GM12878 (cell line): ENCODE measurements around the gene FSIP1. TPM values are rescaled to one million over a fixed set of nuclear protein-coding genes. Genes with fewer than 3 reads are reported as not detected.

Source experiments
- ATAC-seq: fragments of 200-7000 bp; cut with Tn5 transposase; 3 replicates; pipeline ENCODE4 v1.9.1; 2020; ENCODE audit warnings: mild to moderate bottlenecking, moderate library complexity
- BruUV-seq: library from RNA; stranded (reverse); fragments of 400-500 nt; replicated peaks from 2 replicates; lab custom pipeline; 2021; lab: Mats Ljungman, UMichigan
- CTCF ChIA-PET: fragments of 300-600 bp; sonication (Branson Sonifier 250); formaldehyde crosslinking; extraction: SDS; loops from one replicate; lab custom pipeline; 2021; ENCODE audit warnings: inconsistent platforms; lab: Yijun Ruan, JAX
- POLR2A ChIA-PET: fragments of 350-600 bp; formaldehyde crosslinking; extraction: SDS; loops from one replicate; lab custom pipeline; 2021; ENCODE audit warnings: inconsistent platforms; lab: Charles Lee
- RAD21 ChIA-PET: fragments of 300-600 bp; sonication (Branson Sonifier 250); formaldehyde crosslinking; loops from one replicate; lab custom pipeline; 2023; ENCODE audit warnings: antibody characterized with exemption; ENCODE audit not compliant: unreplicated experiment; lab: Charles Lee
- SMC1A ChIA-PET: fragments of 300-600 bp; sonication (Branson Sonifier 250); formaldehyde crosslinking; loops from one replicate; lab custom pipeline; 2023; ENCODE audit not compliant: unreplicated experiment, uncharacterized antibody; lab: Charles Lee
- DNase-seq: peaks from one replicate; pipeline ENCODE4 v3.0.0-alpha.2; 2011; ENCODE audit warnings: low read depth, low spot score
- FAIRE-seq: peaks from 3 replicates; lab custom pipeline; 2011; peaks lifted over from hg19 to GRCh38; lab: Jason Lieb, UNC
- H2AFZ ChIP-seq: 2 replicates; pipeline ENCODE4 v1.6.0; 2011; ENCODE audit warnings: low read depth, low read length, control low read depth; ENCODE audit not compliant: control insufficient read depth
- H3K27ac ChIP-seq: 2 replicates; pipeline ENCODE4 v1.5.1; 2011; ENCODE audit warnings: control low read depth; ENCODE audit not compliant: control insufficient read depth, insufficient read depth
- H3K27me3 ChIP-seq, 2 experiments: replicated peaks in 1 of 2; 2 replicates each; pipeline versions ENCODE4 v1.6.0 to v1.6.1; 2011; ENCODE audit warnings: low read length in 1 of 2; ENCODE audit not compliant: control insufficient read depth in 2 of 2, insufficient read depth in 2 of 2
- H3K36me3 ChIP-seq, 2 experiments: 2 replicates each; pipeline ENCODE4 v1.5.1; 2011; ENCODE audit warnings: low read length in 1 of 2; ENCODE audit not compliant: control insufficient read depth in 2 of 2, insufficient read depth in 2 of 2
- H3K4me1 ChIP-seq: 2 replicates; pipeline ENCODE4 v1.6.1; 2011; ENCODE audit warnings: mild to moderate bottlenecking, low read length, moderate library complexity, mixed read lengths; ENCODE audit not compliant: control insufficient read depth, insufficient read depth
- H3K4me2 ChIP-seq: 2 replicates; pipeline ENCODE4 v1.6.0; 2011; ENCODE audit warnings: control low read depth; ENCODE audit not compliant: control insufficient read depth, insufficient read depth
- H3K4me3 ChIP-seq: fragments of 200-600 bp; sonication (generic); 2 replicates; pipeline ENCODE4 v1.5.1; 2016
- H3K79me2 ChIP-seq: 2 replicates; pipeline ENCODE4 v1.6.0; 2011; ENCODE audit warnings: low read length; ENCODE audit not compliant: control insufficient read depth, insufficient read depth
- H3K9ac ChIP-seq: 2 replicates; pipeline ENCODE4 v1.8.0; 2011; ENCODE audit warnings: low read length, control low read depth, mixed read lengths; ENCODE audit not compliant: control insufficient read depth, insufficient read depth
- H3K9me3 ChIP-seq: replicated peaks from 3 replicates; pipeline ENCODE4 v1.5.1; 2011; ENCODE audit warnings: mild to moderate bottlenecking, low read length; ENCODE audit not compliant: control insufficient read depth, insufficient read depth
- H4K20me1 ChIP-seq: 2 replicates; pipeline ENCODE4 v1.6.0; 2011; ENCODE audit not compliant: control insufficient read depth, insufficient read depth
- CHD1 ChIP-seq: IDR thresholded peaks from 2 replicates; pipeline ENCODE4 v1.6.1; 2012; ENCODE audit warnings: low read depth, low read length, improper control_type of control experiment
- PML ChIP-seq: IDR thresholded peaks from 2 replicates; pipeline ENCODE4 v1.6.1; 2012; ENCODE audit warnings: low read length, inconsistent platforms
- POLR2AphosphoS5 ChIP-seq: IDR thresholded peaks from 2 replicates; pipeline ENCODE4 v1.6.1; 2011; ENCODE audit warnings: mild to moderate bottlenecking, low read length, inconsistent platforms
- RBBP5 ChIP-seq: fragments of 200-600 bp; sonication (generic); conservative IDR thresholded peaks from 2 replicates; pipeline ENCODE4 v1.6.1; 2016
- TCF12 ChIP-seq: IDR thresholded peaks from 2 replicates; pipeline ENCODE4 v1.6.1; 2011; ENCODE audit warnings: low read depth, mild to moderate bottlenecking, low read length
- ZNF274 ChIP-seq: IDR thresholded peaks from one replicate; pipeline ENCODE4 v1.8.0; 2011; ENCODE audit not compliant: insufficient read length, insufficient read depth
- WGBS: methylation state at CpG from one replicate; pipeline ENCODE4 v1.1.6; 2016; ENCODE audit warnings: low lambda C conversion rate; ENCODE audit not compliant: insufficient replicate concordance, insufficient coverage; ENCODE audit errors: missing lambda C conversion rate; 5-methylcytosine and 5-hydroxymethylcytosine counted together
- in situ Hi-C: fragments of 300-500 bp; cut with MboI; formaldehyde crosslinking; loops from 9 replicates; pipeline ENCODE4 v1.14.3; 2018; ENCODE audit warnings: mixed read lengths
- intact Hi-C: fragments of 100-400 bp; cut with micrococcal nuclease; formaldehyde crosslinking; loops from one replicate; pipeline ENCODE4 v1.14.2; 2022; ENCODE audit not compliant: unreplicated experiment
- polyA plus RNA-seq, 11 experiments: library from polyadenylated mRNA; depleted of rRNA in 4 of 11; unstranded in 6 of 11; stranded (reverse) in 5 of 11; fragments of >200 nt; fragmentation: Nextera tagmentation in 4 of 11; fragmentation: Illumina TruSeq in 1 of 11; extraction: Ambion mirVana in 4 of 11; extraction: Trizol in 1 of 11; gene quantifications; 1 replicate in 1 of 11; 2 replicates in 10 of 11; pipeline versions ENCODE4 v1.2.1 to v1.2.3, GENCODE V29; 2011 to 2016; ENCODE audit warnings: inconsistent platforms in 2 of 11, missing spikeins in 2 of 11, low read depth in 1 of 11
- total RNA-seq, 4 experiments: library from RNA; depleted of rRNA in 3 of 4; stranded (reverse); fragments of >200 nt in 3 of 4; fragmentation: Illumina TruSeq in 1 of 4; extraction: Trizol in 1 of 4; gene quantifications; 2 replicates each; pipeline versions ENCODE4 v1.2.1 to v1.2.3, GENCODE V29; 2013 to 2021

FSIP1 gene
- total and polyA plus RNA-seq, 10 of the 15 experiments (the other 5 are each of a cell fraction or from before 2014, with no cell fraction given), result 0.15 to 0.67 (median 0.35) TPM

- in situ Hi-C loops, result no loop called here
- no TSS peak for BruUV-seq
- no peak for DNase-seq
These were observed 231.2 kb downstream of the FSIP1 start for GRCh38 chr15:39551476-39551875.

More at GRCh38 chr15:39551476-39551875, 231.2 kb downstream of the FSIP1 start:
- H3K9me3 ChIP-seq, result no peaks in the 10 kb centered on the region
- ChIA-PET RAD21 (no interaction called here), POLR2A (no interaction called here), CTCF (no interaction called here), SMC1A (no interaction called here)
- H3K9ac ChIP-seq, result no peak overlapping the region
- H3K27ac ChIP-seq, result no peak overlapping the region
- H3K36me3 ChIP-seq, result no peaks in the 10 kb centered on the region
- no peak for TF ChIP-seq CHD1
- no peak for TF ChIP-seq PML
- no peak for TF ChIP-seq ZNF274
- no peak for TF ChIP-seq RBBP5
- no peak for TF ChIP-seq POLR2AphosphoS5
- TF ChIP-seq TCF12, result no peak
- no peak overlapping the region for H3K4me3 ChIP-seq
- 0% methylated on average over 2 of the region's 2 CpGs for WGBS
- intact Hi-C loops, result loop anchor here (5.0 kb wide), 2 partner anchors 124 to 139 kb away; no protein-coding TSS in a partner anchor
- H3K4me2 ChIP-seq, result no peak overlapping the region
- no peaks in the 10 kb centered on the region for H3K27me3 ChIP-seq
- no peaks in the 10 kb centered on the region for H3K79me2 ChIP-seq
- ATAC-seq (no peak), FAIRE-seq (no peak)
- H3K4me1 ChIP-seq, result peaks cover 20% of the 10 kb centered on the region
- H2AFZ ChIP-seq, result no peak overlapping the region
- no peaks in the 10 kb centered on the region for H4K20me1 ChIP-seq

Other genes starting within 250 kb of the FSIP1 start
- 0.23 TPM in 1 of 2 replicates, not detected in the other for gene THBS1, start 201.8 kb downstream of the FSIP1 start, total RNA-seq (2014; rRNA removed)
- not detected in 2 replicates for gene THBS1, start 201.8 kb downstream of the FSIP1 start, total RNA-seq (2014; rRNA removed; fragmentation: Illumina TruSeq; extraction: Trizol)
- 1.5 and 1.6 TPM in 2 replicates for gene THBS1, start 201.8 kb downstream of the FSIP1 start, total RNA-seq (2021)
- gene THBS1, start 201.8 kb downstream of the FSIP1 start, polyA plus RNA-seq (2011; rRNA removed), result 0.08 and 0.09 TPM in 2 replicates
- not detected in 2 replicates for gene THBS1, start 201.8 kb downstream of the FSIP1 start, polyA plus RNA-seq (2014; fragmentation: Illumina TruSeq; extraction: Trizol)
- under 1 TPM; under 0.01 to 0.02 TPM for gene THBS1, start 201.8 kb downstream of the FSIP1 start, polyA plus RNA-seq (2014; fragmentation: Nextera tagmentation; extraction: Ambion mirVana)
- 0.03 TPM in 1 of 2 replicates, not detected in the other for gene THBS1, start 201.8 kb downstream of the FSIP1 start, polyA plus RNA-seq (2014; rRNA removed)
- under 1 TPM; 0.55 to 0.64 TPM for gene THBS1, start 201.8 kb downstream of the FSIP1 start, polyA plus RNA-seq (2016; fragmentation: Nextera tagmentation; extraction: Ambion mirVana)
- 0.11 and 0.16 TPM in 2 replicates for gene GPR176, start 137.4 kb upstream of the FSIP1 start, total RNA-seq (2014; rRNA removed)
- gene GPR176, start 137.4 kb upstream of the FSIP1 start, total RNA-seq (2014; rRNA removed; fragmentation: Illumina TruSeq; extraction: Trizol), result 0.04 and 0.05 TPM in 2 replicates
- 0.19 and 0.21 TPM in 2 replicates for gene GPR176, start 137.4 kb upstream of the FSIP1 start, total RNA-seq (2021)
- gene GPR176, start 137.4 kb upstream of the FSIP1 start, polyA plus RNA-seq (2011; rRNA removed), result 0.03 TPM in 1 of 2 replicates, not detected in the other
- gene GPR176, start 137.4 kb upstream of the FSIP1 start, polyA plus RNA-seq (2014; fragmentation: Illumina TruSeq; extraction: Trizol), result 0.22 TPM in 1 of 2 replicates, not detected in the other
- under 1 TPM in 1 of 2 experiments, not detected in 1; 0.02 TPM for gene GPR176, start 137.4 kb upstream of the FSIP1 start, polyA plus RNA-seq (2014; fragmentation: Nextera tagmentation; extraction: Ambion mirVana)
- 0.18 TPM in 1 of 2 replicates, not detected in the other for gene GPR176, start 137.4 kb upstream of the FSIP1 start, polyA plus RNA-seq (2014; rRNA removed)
- gene GPR176, start 137.4 kb upstream of the FSIP1 start, polyA plus RNA-seq (2016; fragmentation: Nextera tagmentation; extraction: Ambion mirVana), result under 1 TPM in 1 of 2 experiments, not detected in 1; 0.33 TPM
- 25.0 and 26.9 TPM in 2 replicates for gene EIF2AK4, start 151.3 kb upstream of the FSIP1 start, total RNA-seq (2014; rRNA removed)
- gene EIF2AK4, start 151.3 kb upstream of the FSIP1 start, total RNA-seq (2014; rRNA removed; fragmentation: Illumina TruSeq; extraction: Trizol), result 26.8 and 27.6 TPM in 2 replicates
- 23.2 and 23.4 TPM in 2 replicates for gene EIF2AK4, start 151.3 kb upstream of the FSIP1 start, total RNA-seq (2021)
- 25.7 and 28.5 TPM in 2 replicates for gene EIF2AK4, start 151.3 kb upstream of the FSIP1 start, polyA plus RNA-seq (2011; rRNA removed)
- gene EIF2AK4, start 151.3 kb upstream of the FSIP1 start, polyA plus RNA-seq (2014; fragmentation: Illumina TruSeq; extraction: Trizol), result 28.8 and 34.1 TPM in 2 replicates
- 10 to 100 TPM; 14.0 to 33.2 TPM for gene EIF2AK4, start 151.3 kb upstream of the FSIP1 start, polyA plus RNA-seq (2014; fragmentation: Nextera tagmentation; extraction: Ambion mirVana)
- 21.0 and 26.2 TPM in 2 replicates for gene EIF2AK4, start 151.3 kb upstream of the FSIP1 start, polyA plus RNA-seq (2014; rRNA removed)
- 10 to 100 TPM; 31.3 to 33.9 TPM for gene EIF2AK4, start 151.3 kb upstream of the FSIP1 start, polyA plus RNA-seq (2016; fragmentation: Nextera tagmentation; extraction: Ambion mirVana)